Jurkat, Clone E6-1 (cell line): Measurements from ENCODE around the gene RXFP3. TPM values are rescaled to one million over a fixed set of nuclear protein-coding genes. Genes with fewer than 3 reads are reported as not detected.
"Not testable (repeated sequence)": the region's sequence is repeated elsewhere in the genome, so short reads cannot be mapped to it uniquely, and the experiment has no call there.

Source experiments
- DNase-seq: peaks from one replicate; pipeline ENCODE4 v3.0.0-alpha.2; 2011; ENCODE audit warnings: low read depth, low spot score
- H3K4me3 ChIP-seq: 2 replicates; pipeline ENCODE4 v1.5.1; 2011; ENCODE audit warnings: mild to moderate bottlenecking, low read length, control low read depth, moderate library complexity
- polyA plus RNA-seq: library from polyadenylated mRNA; unstranded; fragments of >200 nt; gene quantifications from one replicate; pipeline ENCODE4 v1.2.1, GENCODE V29; 2012; ENCODE audit warnings: missing spikeins; ENCODE audit not compliant: insufficient read length, insufficient read depth

Gene RXFP3, protein sequence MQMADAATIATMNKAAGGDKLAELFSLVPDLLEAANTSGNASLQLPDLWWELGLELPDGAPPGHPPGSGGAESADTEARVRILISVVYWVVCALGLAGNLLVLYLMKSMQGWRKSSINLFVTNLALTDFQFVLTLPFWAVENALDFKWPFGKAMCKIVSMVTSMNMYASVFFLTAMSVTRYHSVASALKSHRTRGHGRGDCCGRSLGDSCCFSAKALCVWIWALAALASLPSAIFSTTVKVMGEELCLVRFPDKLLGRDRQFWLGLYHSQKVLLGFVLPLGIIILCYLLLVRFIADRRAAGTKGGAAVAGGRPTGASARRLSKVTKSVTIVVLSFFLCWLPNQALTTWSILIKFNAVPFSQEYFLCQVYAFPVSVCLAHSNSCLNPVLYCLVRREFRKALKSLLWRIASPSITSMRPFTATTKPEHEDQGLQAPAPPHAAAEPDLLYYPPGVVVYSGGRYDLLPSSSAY
- not detected for polyA plus RNA-seq

DNA sequence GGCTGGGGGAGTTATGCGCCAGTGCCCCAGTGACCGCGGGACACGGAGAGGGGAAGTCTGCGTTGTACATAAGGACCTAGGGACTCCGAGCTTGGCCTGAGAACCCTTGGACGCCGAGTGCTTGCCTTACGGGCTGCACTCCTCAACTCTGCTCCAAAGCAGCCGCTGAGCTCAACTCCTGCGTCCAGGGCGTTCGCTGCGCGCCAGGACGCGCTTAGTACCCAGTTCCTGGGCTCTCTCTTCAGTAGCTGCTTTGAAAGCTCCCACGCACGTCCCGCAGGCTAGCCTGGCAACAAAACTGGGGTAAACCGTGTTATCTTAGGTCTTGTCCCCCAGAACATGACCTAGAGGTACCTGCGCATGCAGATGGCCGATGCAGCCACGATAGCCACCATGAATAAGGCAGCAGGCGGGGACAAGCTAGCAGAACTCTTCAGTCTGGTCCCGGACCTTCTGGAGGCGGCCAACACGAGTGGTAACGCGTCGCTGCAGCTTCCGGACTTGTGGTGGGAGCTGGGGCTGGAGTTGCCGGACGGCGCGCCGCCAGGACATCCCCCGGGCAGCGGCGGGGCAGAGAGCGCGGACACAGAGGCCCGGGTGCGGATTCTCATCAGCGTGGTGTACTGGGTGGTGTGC, at the start of gene RXFP3:
TSS of gene RXFP3 (plus strand) at position 6 of the 636 bp plus-strand sequence. CDS start at position 361, 355 bp downstream.
- no peak for DNase-seq
- no peak within 1 kb of the TSS for H3K4me3 ChIP-seq

DNA sequence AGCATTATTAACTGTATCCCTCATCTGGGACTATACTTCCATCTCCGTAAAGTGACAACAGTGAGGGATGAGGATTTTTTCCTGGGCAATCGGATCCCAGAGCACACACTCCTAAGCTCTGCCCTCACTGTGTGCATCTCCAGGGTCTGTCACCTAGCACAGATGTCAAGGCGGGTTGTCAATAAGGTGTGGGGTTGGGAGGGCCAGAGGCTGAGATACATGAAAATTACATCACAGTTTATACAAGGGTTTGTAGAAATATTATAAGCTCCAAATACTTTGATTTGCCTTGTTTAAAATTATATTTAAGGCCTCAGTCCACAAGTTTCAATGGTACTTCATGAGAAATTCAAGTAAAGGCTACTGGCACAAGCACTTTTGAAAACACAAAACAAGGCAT, 48.9 kb upstream of the RXFP3 start:
- no peak for DNase-seq
- H3K4me3 ChIP-seq, result no peak overlapping the region

DNA sequence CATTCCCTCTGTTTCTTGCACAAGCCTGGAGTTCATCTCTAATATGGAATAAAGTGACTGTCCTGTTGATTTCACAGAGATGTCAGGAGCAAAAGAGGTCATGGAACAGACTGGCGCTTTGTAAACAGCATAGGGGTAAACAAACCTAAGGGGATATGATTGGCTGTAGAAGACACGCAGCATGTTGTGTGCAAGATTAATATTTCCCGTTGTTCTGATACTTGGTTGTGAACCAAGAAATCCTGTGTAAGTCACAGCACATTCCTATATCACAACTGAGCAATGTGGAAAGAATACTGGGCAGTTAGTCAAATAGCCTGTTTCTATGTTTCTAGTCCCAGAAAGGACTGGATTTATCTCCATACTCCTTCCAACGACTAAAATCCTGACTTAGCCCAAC, 47.6 kb upstream of the RXFP3 start:
- H3K4me3 ChIP-seq, result no peak overlapping the region
- no peak for DNase-seq

DNA sequence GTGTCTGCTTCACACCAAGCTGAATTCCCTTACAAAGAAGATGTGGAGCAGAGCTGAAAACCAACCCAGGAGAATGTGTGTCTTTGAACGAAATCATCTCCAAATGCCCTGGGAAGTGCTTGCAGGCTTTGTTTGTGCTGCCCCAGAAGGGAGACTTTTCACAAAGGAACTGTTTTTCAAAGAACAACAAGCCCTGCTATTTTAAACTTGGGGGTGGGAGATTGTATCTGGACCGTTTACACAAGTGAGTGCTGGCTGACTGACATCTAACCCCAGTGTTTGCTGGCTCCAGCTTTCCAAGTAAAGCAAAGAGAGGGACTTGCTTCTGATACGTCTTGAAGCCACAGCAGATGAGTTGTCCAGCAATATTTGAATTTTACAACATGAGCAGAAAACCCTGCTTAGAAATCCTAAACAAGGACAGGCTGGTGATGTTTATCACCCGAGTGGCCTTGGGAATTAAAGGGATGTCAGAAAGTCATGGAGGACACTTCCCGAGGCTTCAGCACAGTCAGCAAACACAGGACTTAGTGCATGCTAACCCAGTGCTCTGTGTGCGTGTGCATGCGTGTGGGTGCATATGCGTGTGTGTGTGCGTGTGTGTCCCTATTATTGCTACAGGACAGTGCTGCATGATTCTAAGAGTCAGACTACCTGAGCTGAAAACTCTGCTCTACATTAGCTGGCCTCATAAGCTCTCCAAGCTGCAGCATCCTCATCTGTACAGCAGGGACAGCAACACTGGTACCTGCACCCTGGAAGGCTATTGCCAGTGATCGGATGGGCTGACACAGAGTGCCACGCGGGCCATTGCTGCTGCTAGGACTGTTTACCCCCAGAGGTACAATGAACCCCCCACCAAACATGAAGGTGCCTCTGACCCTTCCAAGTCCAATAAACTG, 45.8 kb upstream of the RXFP3 start:
- DNase-seq, result no peak

DNA sequence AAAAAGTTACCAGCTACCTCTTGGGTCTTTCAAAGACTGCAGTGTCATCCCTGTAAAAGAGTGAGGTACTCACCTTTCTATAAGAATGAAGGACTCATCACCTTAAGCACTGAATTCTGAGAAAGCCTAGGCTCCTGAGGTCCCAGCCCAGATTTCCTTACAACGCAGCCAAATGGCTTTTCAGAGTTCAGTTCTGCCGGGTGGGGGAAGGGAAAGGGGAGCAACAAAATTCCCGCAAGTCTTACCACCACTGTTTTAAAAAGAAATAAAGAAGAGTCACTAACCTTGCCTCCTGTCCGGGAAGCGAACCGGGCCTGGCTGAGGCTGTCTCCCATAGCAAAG, 44.8 kb upstream of the RXFP3 start:
- DNase-seq, result no peak
- no peak overlapping the region for H3K4me3 ChIP-seq

More for the DNA sequence above, 45.8 kb upstream of the RXFP3 start:
- H3K4me3 ChIP-seq, result no peak overlapping the region

DNA sequence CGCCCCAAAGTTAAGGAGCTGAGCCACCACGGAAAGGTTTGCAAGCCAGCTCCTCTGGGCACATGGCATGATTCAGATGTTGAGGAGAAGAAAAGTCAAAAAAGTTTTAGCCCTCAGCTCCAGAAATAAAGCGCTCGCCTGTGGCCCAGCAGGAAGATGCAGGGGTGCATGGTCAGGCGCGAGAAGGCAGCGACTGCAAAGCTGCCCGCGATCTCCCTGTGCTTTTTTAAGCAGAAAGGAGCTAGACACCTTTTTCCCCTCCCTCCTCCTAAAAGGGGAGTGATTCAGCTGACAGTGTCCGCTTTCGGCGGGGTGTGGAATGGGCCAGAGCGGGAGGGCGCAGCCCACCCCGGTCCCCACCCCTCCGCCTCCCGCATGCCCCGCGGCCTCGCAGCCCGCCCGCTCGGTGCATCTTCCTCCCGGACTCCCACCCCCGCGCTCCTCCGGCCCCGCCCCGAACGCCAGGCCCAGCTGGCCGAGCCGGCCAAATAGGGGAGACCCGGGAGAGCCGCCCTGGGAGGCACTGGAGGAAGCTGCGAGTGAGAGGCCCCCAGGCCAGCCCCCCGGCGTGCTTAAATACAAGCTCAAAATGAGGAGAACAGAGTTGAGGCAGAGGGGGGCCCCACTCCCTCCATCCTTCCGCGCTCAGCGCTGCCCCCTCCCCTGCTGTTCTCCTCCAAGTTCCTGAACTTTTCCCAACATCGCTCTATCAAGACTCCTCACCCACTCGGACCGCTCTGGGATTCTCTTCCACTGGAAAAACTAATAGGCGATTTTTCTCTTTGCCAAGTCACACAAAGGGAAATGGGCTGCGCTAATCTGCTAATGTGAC, 44.2 kb upstream of the RXFP3 start, which contains the start of gene ADAMTS12:
TSS of gene ADAMTS12 (minus strand) at position 203 of the 832 bp plus-strand sequence. CDS start at position 69, 134 bp downstream.
- H3K4me3 ChIP-seq, result no peak within 1 kb of the TSS
- no peak for DNase-seq

DNA sequence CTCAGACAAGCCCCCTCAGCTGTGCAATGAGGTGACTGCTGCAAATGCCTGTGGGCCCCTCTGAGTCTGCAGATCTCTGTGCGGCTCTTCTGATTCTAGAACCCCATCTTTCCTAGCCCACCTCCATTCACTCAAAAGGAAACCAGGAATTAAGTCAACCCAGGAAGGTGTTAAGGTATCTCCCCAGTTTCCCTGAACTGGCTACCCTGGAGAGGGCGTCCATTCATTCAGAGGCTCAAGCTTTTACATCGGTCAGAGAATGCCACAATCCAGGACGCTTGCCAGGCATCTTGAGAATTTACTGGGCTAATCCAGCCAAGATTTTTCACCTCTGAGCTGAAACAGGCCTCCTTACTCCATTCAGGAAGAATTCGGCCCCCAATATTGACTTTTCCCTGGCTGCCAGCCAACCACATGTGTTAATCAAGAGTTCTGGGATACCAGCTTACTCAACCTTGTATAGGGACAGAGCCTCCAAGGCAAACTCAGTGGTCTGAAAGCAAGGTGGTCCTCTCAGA, 43.5 kb upstream of the RXFP3 start:
- H3K4me3 ChIP-seq, result no peak overlapping the region
- DNase-seq, result no peak

DNA sequence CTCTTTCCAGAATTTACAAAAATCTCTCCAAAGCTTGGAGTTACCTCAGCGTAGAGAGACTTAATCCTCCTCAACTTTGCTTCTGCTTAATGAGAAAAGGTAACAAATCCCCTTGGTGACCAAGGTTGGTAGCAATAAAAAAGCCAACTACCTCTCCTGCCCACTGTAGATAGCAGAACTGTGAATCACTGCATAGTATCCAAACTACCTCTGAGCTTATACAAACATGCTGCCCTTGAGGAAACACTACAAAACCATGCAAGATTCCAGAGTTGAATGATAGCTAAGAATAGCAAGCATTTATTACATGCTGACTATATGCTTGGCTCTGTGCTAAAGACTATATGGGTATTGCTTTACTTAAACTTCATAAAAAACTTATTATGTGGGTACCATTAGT, 41.6 kb upstream of the RXFP3 start:
- H3K4me3 ChIP-seq, result no peak overlapping the region
- no peak for DNase-seq

DNA sequence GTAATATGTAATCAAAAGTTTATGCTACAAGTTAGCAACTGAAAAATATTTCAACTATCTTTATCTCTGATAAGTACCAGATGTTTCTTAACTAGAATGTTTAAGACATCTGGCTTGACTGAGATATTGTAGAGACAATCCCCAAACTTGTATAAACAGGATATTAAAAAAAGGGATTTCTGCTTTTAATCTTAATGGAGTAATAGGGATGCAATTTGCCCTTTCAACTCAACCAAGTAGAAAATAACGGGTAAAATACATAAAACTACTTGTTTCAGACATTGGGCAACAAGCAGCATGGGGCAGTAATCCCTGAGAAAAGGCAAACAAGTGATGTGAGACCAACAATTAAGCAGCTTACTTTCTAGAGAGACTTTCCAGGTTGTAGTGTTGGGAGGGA, 35.0 kb upstream of the RXFP3 start:
- no peak overlapping the region for H3K4me3 ChIP-seq
- DNase-seq, result no peak

DNA sequence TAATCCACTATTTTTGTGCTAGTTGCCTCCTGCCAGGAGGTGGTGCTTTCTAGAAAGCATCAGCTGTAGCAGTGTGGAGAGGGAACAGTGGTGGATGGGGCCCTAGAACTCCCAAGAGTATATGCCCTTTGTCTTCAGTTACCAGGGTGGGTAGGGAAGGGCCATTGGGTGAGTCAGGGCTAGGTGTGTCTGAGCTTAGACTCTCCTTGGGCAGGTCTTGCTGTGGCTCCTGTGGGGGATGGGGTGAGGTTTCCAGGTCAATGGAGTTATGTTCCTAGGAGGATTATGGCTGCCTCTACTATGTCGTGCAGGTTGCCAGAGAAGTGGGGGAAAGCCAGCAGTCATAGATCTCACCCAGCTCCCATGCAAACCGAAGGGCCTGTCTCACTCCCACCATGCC, 33.1 kb upstream of the RXFP3 start:
- DNase-seq, result no peak
- H3K4me3 ChIP-seq, result no peak overlapping the region

DNA sequence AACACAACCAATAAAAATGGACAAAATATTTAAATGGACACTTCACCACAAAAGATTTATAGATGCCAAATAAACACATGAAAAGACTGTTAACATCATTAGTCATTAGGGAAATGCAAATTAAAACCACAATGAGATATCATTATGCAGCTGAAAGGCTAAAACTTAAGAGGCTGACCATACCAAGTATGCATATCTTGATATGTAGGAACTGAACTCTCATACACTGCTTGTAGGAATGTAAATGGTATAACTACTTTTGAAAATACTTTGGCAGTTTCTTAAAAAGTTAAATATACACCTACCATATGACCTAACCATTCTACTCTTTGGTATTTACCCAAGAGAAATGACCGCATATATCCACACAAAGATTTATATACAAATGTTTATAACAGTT, 30.8 kb upstream of the RXFP3 start:
- DNase-seq, result no peak
- no peak overlapping the region for H3K4me3 ChIP-seq

DNA sequence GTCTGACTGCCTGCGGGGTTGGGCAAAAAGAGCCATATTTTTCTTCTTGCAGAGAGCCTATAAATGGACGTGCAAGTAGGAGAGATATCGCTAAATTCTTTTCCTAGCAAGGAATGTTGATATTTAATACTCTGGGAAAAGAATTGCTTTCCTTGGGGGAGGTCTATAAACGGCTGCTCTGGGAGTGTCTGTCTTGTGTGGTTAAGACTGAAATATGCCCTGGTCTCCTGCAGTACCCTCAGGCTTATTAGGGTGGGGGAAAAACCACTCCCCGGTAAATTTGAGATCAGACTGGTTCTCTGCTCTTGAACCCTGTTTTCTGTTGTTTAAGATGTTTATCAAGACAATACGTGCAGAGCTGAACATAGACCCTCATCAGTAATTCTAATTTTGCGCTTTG, 29.9 kb upstream of the RXFP3 start:
- DNase-seq, H3K4me3 ChIP-seq: not testable (repeated sequence)

DNA sequence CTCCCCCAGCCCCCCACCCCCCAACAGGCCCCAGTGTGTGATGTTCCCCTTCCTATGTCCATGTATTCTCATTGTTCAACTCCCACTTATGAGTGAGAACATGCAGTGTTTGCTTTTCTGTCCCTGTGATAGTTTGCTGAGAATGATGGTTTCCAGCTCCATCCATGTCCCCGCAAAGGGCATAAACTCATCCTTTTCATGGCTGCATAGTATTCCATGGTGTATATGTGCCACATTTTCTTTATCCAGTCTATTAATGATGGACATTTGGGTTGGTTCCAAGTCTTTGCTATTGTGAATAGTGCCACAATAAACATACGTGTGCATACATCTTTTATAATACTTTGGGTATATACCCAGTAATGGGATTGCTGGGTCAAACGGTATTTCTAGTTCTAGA, 21.3 kb upstream of the RXFP3 start:
- H3K4me3 ChIP-seq, DNase-seq: not testable (repeated sequence)

DNA sequence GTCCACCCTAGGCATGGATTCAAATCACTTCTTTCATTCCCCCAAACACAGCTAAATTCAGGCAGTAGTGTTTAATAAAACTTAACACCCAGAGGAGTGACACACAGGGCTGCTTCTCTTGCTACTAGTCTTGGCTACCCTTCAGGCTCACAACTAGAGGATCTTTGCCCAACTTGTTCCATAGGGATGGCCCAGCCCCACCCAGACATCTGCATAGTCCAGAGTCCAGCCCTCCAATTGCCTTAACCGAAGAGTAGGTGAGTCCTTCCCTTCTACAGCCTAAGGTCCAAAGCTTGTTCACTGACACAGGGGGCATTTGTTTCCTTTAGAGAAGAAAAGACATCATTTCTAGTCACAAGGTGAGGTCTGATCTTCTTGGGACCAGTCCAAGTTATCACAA, 15.2 kb upstream of the RXFP3 start:
- DNase-seq, result no peak
- H3K4me3 ChIP-seq, result no peak overlapping the region

DNA sequence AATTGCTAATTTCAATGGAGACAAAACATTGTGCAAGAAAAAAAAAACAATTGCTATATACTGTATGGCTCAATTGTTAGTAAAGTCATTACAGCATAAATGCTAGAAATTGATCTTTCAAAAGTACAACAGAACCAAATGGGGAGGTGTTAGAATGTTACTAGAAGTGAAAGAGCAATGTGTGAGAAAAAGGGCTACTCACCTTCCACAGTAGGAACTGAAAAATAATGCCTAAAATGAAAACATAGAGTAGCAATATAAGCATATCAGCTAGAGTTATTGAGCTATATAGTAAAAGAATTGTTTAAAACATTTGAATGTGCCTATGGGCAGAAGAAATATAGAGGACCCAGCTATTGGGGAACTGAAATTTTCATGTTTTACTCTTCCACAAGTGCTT, 10.9 kb upstream of the RXFP3 start:
- no peak for DNase-seq
- H3K4me3 ChIP-seq, result no peak overlapping the region

DNA sequence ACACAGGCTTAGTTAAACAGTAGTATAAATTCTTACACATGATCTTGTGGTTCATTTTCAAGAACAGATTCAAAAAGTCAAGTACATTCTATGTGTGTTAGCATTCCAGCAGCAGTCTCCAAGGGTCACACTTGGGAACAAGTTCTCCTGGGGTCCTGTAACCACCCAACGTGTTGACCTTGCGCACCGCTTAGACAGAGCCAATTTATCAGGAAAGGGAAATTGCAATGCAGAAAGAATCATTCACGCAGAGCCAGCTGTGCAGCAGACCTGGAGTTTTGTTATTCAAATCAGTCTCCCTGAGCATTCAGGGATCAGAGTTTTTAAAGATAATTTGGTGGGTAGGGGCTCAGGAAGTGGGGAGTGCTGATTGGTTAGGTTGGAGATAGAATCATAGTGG, 8.5 kb upstream of the RXFP3 start:
- no peak for DNase-seq
- no peak overlapping the region for H3K4me3 ChIP-seq

DNA sequence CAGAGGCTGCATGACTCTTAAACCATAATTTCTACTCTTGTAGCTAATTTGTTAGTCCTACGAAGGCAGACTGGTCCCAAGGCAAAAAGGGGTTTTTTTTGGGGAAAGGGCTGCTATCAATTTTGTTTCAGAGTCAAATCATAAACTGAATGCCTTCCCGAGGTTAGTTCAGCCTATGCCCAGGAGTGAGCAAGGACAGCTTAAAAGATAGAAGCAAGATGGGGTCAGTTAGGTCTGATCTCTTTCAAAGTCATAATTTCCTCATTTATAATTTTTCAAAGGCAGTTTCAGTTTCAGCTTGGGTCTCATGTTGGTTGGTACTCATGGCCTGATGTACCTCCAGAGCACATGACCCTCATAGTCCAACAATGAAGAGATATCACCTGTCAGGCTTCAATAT, 7.9 kb upstream of the RXFP3 start:
- no peak overlapping the region for H3K4me3 ChIP-seq
- DNase-seq, result no peak

DNA sequence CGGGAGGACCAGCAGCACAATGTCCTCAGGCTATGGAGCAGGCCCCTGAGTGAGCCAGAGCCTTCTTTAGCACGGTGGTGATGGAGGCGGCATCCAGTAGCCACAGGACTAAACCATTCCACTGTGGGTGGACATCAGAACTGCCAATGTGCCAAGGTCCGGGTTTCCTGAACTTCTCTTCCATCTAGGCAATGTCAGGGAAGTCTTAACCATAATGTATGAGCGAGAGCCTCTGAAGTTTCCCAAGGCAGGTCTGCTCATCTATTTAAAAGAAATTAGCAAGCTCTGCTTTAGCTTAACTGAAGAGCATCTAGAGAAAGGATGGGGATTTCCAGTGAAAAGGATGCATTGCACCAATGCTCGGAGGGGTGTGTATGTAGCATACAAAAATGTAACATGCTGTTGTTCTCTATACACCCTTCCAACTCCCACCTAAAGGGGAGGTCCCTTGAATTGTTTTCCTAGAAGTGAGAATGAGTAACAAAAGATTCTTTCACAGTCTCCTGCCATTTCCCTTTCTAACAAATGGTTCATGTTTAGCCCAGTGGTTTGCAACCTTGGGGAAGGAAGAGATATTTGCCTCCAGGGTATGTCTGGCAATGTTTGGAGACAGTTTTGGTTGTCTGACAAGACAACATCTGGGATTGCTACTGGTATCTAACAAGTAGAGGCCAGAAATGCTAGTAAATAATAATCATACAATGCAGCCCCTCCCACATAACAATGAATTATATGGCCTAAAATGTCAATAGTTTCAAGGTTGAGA, 6.1 kb upstream of the RXFP3 start:
- DNase-seq, result no peak
- H3K4me3 ChIP-seq, result no peak overlapping the region
